ENCODE measurements around the gene TMEM52B.
"Not testable (repeated sequence)": the region's sequence is repeated elsewhere in the genome, so short reads cannot be mapped to it uniquely, and the experiment has no call there.

Gene TMEM52B

GRCh38 chr12:10211940-10212738 is 33.3 kb downstream of the TMEM52B start:
- peak; percentile 48 for DNase-seq

GRCh38 chr12:10212739-10213131 is 33.9 kb downstream of the TMEM52B start, which contains the start of gene GABARAPL1:
TSS of gene GABARAPL1 (plus strand) at chr12:10212877. CDS start at chr12:10213130, 253 bp downstream.
- no peak for DNase-seq

- no peak for DNase-seq
These were observed 34.6 kb downstream of the TMEM52B start for GRCh38 chr12:10213168-10214135.

GRCh38 chr12:10214136-10214894 is 35.5 kb downstream of the TMEM52B start:
- no peak for DNase-seq

GRCh38 chr12:10214895-10215267 is 36.0 kb downstream of the TMEM52B start:
- DNase-seq, result no peak

- DNase-seq, result no peak
These were observed 36.6 kb downstream of the TMEM52B start for GRCh38 chr12:10215436-10215835.

GRCh38 chr12:10215946-10216345 is 37.1 kb downstream of the TMEM52B start:
- not testable (repeated sequence) for DNase-seq

GRCh38 chr12:10218021-10218420 is 39.2 kb downstream of the TMEM52B start:
- DNase-seq, result no peak

GRCh38 chr12:10220398-10221077 is 41.7 kb downstream of the TMEM52B start:
- no peak for DNase-seq

GRCh38 chr12:10221846-10222245 is 43.0 kb downstream of the TMEM52B start:
- no peak for DNase-seq

GRCh38 chr12:10223208-10223607 is 44.4 kb downstream of the TMEM52B start:
- no peak for DNase-seq

- DNase-seq, result not testable (repeated sequence)
These were observed 46.6 kb downstream of the TMEM52B start for GRCh38 chr12:10225426-10225825.

- no peak for DNase-seq
These were observed 47.3 kb downstream of the TMEM52B start for GRCh38 chr12:10226086-10226485.

GRCh38 chr12:10226731-10227130 is 47.9 kb downstream of the TMEM52B start:
- DNase-seq, result no peak

GRCh38 chr12:10227648-10228047 is 48.8 kb downstream of the TMEM52B start:
- no peak for DNase-seq

GRCh38 chr12:10234562-10234961 is 55.7 kb downstream of the TMEM52B start:
- no peak for DNase-seq

- DNase-seq, result no peak
These were observed 57.2 kb downstream of the TMEM52B start for GRCh38 chr12:10235761-10236631.

- DNase-seq, result no peak
These were observed 57.9 kb downstream of the TMEM52B start for GRCh38 chr12:10236720-10237119.

GRCh38 chr12:10238526-10238925 is 59.7 kb downstream of the TMEM52B start:
- no peak for DNase-seq

- no peak for DNase-seq
These were observed 62.5 kb downstream of the TMEM52B start for GRCh38 chr12:10241290-10241689.

All from NCI-H1436 treated with DMSO at 0.1 percent for 48 hours (cell line).